ENCODE data around the gene CTIF. TPM values are rescaled to one million over a fixed set of nuclear protein-coding genes. Genes with fewer than 3 reads are reported as not detected.
"Not testable (repeated sequence)": the region's sequence is repeated elsewhere in the genome, so short reads cannot be mapped to it uniquely, and the experiment has no call there.

Gene CTIF
- 15.0 TPM for polyA plus RNA-seq
- long read RNA-seq, donor 1, full-length matches to known transcripts, result 2 of 2 reads
- long read RNA-seq, donor 1, partial matches to known transcripts, result 0 of 2 reads
- long read RNA-seq, donor 1, other reads (novel, unspliced or antisense), result 0 of 2 reads
- long read RNA-seq, donor 2, partial matches to known transcripts, result 0 of 3 reads
- long read RNA-seq, donor 2, other reads (novel, unspliced or antisense), result 0 of 3 reads
- long read RNA-seq, donor 3, result 0 reads
- long read RNA-seq, donor 4, result 0 reads
- long read RNA-seq, donor 5, partial matches to known transcripts, result 0 of 1 reads
- long read RNA-seq, donor 5, other reads (novel, unspliced or antisense), result 0 of 1 reads
- long read RNA-seq, donor 6, full-length matches to known transcripts, result 2 of 2 reads
- long read RNA-seq, donor 6, partial matches to known transcripts, result 0 of 2 reads
- long read RNA-seq, donor 6, other reads (novel, unspliced or antisense), result 0 of 2 reads
- long read RNA-seq, donor 7, partial matches to known transcripts, result 0 of 2 reads
- long read RNA-seq, donor 7, other reads (novel, unspliced or antisense), result 0 of 2 reads
- long read RNA-seq, donor 8, partial matches to known transcripts, result 0 of 1 reads
- long read RNA-seq, donor 8, other reads (novel, unspliced or antisense), result 0 of 1 reads
- long read RNA-seq, donor 9, partial matches to known transcripts, result 0 of 1 reads
- long read RNA-seq, donor 9, other reads (novel, unspliced or antisense), result 0 of 1 reads
- long read RNA-seq, donor 10, partial matches to known transcripts, result 0 of 1 reads
- long read RNA-seq, donor 10, other reads (novel, unspliced or antisense), result 0 of 1 reads
- long read RNA-seq, donor 11, result 0 reads

GRCh38 chr18:48538531-48539405 is at the start of gene CTIF:
TSS of gene CTIF (plus strand) at chr18:48539031. CDS start at chr18:48619566, 80,535 bp downstream.
- Histone ChIP-seq H3K9me3 (ENCODE audit: control insufficient read depth, low read depth, low read length) (peaks cover 6% of the 10 kb centered on the region), H3K4me1 (ENCODE audit: control insufficient read depth, insufficient read depth, low read length) (peaks cover 8% of the 10 kb centered on the region), H3K4me3 (ENCODE audit: low read length) (peak within 1 kb of the TSS; percentile 81), H3K27ac (ENCODE audit: low read length) (peak within 1 kb of the TSS; percentile 77), H3K36me3 (ENCODE audit: control insufficient read depth, insufficient read depth, low read length) (no peaks in the 10 kb centered on the region), H3K27me3 (ENCODE audit: control insufficient read depth, insufficient read depth, low read length) (no peaks in the 10 kb centered on the region)
- WGBS (ENCODE audit: insufficient coverage, low lambda C conversion rate), result no CpG with 5 or more reads among the region's 54 CpGs
- peak; percentile 96 to 97 for DNase-seq

GRCh38 chr18:48490641-48491293 is 48.1 kb upstream of the CTIF start:
- Histone ChIP-seq H3K36me3 (ENCODE audit: control insufficient read depth, insufficient read depth, low read length) (no peaks in the 10 kb centered on the region), H3K27ac (ENCODE audit: low read length) (no peak overlapping the region), H3K9me3 (ENCODE audit: control insufficient read depth, low read depth, low read length) (no peaks in the 10 kb centered on the region), H3K4me3 (ENCODE audit: low read length) (no peak overlapping the region), H3K4me1 (ENCODE audit: control insufficient read depth, insufficient read depth, low read length) (peaks cover 20% of the 10 kb centered on the region), H3K27me3 (ENCODE audit: control insufficient read depth, insufficient read depth, low read length) (peaks cover 5% of the 10 kb centered on the region)
- WGBS (ENCODE audit: insufficient coverage, low lambda C conversion rate), result no CpG with 5 or more reads among the region's 2 CpGs
- no peak for DNase-seq

- no CpG with 5 or more reads among the region's 8 CpGs for WGBS (ENCODE audit: insufficient coverage, low lambda C conversion rate)
- Histone ChIP-seq H3K36me3 (ENCODE audit: control insufficient read depth, insufficient read depth, low read length) (no peaks in the 10 kb centered on the region), H3K4me1 (ENCODE audit: control insufficient read depth, insufficient read depth, low read length) (peaks cover 11% of the 10 kb centered on the region), H3K27me3 (ENCODE audit: control insufficient read depth, insufficient read depth, low read length) (peaks cover 5% of the 10 kb centered on the region), H3K9me3 (ENCODE audit: control insufficient read depth, low read depth, low read length) (no peaks in the 10 kb centered on the region), H3K4me3 (ENCODE audit: low read length) (no peak overlapping the region), H3K27ac (ENCODE audit: low read length) (no peak overlapping the region)
- DNase-seq, result no peak
Observed at GRCh38 chr18:48492880-48493279, 46.0 kb upstream of the CTIF start.

DNA sequence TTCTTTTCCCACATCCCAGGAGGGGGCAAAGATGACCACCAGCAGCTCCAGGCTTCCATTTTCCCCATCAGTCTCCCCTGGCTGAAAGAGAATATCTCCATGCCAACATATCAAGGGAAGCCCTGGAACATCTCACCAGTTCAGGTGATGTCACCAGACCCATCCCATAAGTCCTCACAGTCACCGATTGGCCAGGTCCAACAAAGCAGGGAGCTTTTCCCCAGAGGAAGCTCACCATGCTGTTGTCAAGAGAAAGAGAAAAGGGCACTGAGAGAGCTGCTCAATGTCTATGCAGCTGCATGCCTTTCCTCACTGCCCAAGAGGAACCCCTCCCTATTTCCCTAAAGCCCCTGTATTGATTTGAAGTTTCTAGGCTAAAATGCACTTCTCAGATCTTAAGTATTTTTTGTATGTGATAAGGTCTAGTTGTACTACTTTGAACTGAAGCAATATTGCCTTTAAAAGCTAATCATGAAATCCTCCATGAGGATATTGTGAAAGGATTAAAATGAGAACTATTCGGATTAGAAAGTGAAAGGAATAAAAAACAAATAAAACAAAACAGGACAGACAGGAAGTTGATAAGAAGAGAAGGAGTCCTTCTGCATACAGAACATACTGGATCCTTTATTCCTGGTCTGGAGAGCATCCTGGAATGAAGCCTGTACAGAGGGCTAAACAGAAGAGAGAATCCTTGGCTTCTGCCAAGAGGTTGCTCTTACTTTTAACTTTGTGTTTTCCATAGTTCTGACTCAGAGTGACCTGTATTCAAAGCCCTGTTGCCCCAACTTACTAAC is 45.2 kb upstream of the CTIF start:
- 50% methylated on average over 1 of the region's 2 CpGs for WGBS (ENCODE audit: insufficient coverage, low lambda C conversion rate)
- no peaks in the 10 kb centered on the region for H3K36me3 ChIP-seq (ENCODE audit: control insufficient read depth, insufficient read depth, low read length)
- peaks cover 4% of the 10 kb centered on the region for H3K4me1 ChIP-seq (ENCODE audit: control insufficient read depth, insufficient read depth, low read length)
- no peak overlapping the region for H3K4me3 ChIP-seq (ENCODE audit: low read length)
- no peaks in the 10 kb centered on the region for H3K9me3 ChIP-seq (ENCODE audit: control insufficient read depth, low read depth, low read length)
- no peak overlapping the region for H3K27ac ChIP-seq (ENCODE audit: low read length)
- H3K27me3 ChIP-seq (ENCODE audit: control insufficient read depth, insufficient read depth, low read length), result peaks cover 5% of the 10 kb centered on the region
- DNase-seq, result no peak

DNA sequence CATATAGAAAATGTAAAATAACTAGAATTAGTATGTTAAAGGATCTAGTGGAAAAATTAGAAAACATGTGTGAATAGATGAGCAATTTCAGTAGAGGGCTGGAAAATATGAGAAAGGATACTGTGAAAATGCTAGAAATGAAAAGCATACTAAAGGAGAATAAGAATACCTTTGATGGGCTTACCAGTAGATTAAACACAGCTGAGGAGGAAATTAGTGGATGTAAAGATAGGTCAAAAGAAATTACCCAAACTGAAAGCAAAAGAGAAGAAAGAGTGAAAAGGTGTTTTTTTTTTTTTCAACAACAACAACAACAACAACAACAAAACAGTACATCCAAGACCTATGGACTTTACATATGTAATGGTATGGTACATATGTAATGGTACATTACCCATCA is 41.0 kb upstream of the CTIF start:
- Histone ChIP-seq H3K36me3 (ENCODE audit: control insufficient read depth, insufficient read depth, low read length) (no peaks in the 10 kb centered on the region), H3K27ac (ENCODE audit: low read length) (no peak overlapping the region), H3K27me3 (ENCODE audit: control insufficient read depth, insufficient read depth, low read length) (peaks cover 5% of the 10 kb centered on the region), H3K4me1 (ENCODE audit: control insufficient read depth, insufficient read depth, low read length) (no peaks in the 10 kb centered on the region), H3K4me3 (ENCODE audit: low read length) (no peak overlapping the region), H3K9me3 (ENCODE audit: control insufficient read depth, low read depth, low read length) (no peaks in the 10 kb centered on the region)
- DNase-seq, result no peak

- Histone ChIP-seq H3K27me3 (ENCODE audit: control insufficient read depth, insufficient read depth, low read length) (peaks cover 1% of the 10 kb centered on the region), H3K36me3 (ENCODE audit: control insufficient read depth, insufficient read depth, low read length) (no peaks in the 10 kb centered on the region), H3K27ac (ENCODE audit: low read length) (no peak overlapping the region), H3K4me3 (ENCODE audit: low read length) (no peak overlapping the region), H3K4me1 (ENCODE audit: control insufficient read depth, insufficient read depth, low read length) (no peaks in the 10 kb centered on the region), H3K9me3 (ENCODE audit: control insufficient read depth, low read depth, low read length) (no peaks in the 10 kb centered on the region)
- no peak for DNase-seq
Observed at GRCh38 chr18:48500517-48500916, 38.3 kb upstream of the CTIF start.

DNA sequence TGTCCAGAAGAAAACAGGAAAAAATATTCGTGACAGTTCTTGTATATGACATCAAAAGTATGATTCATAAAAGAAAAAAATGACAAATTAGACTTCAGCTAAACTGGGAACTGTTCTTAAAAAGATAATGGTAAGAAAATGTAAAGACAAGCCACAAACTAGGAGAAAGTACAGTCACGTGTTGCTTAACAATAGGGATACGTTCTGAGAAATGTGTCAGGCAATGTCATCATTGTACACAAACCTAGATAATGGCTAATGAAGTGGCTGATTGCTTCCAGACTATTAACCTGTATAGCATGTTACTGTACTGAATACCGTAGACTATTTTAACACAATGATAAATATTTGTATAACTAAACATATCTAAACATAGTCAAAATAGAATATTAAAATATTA is 35.9 kb upstream of the CTIF start:
- H3K9me3 ChIP-seq (ENCODE audit: control insufficient read depth, low read depth, low read length), result no peaks in the 10 kb centered on the region
- WGBS (ENCODE audit: insufficient coverage, low lambda C conversion rate), result 75% methylated on average over 1 of the region's 4 CpGs
- no peak for DNase-seq
- H3K4me3 ChIP-seq (ENCODE audit: low read length), result no peak overlapping the region
- no peaks in the 10 kb centered on the region for H3K4me1 ChIP-seq (ENCODE audit: control insufficient read depth, insufficient read depth, low read length)
- H3K27me3 ChIP-seq (ENCODE audit: control insufficient read depth, insufficient read depth, low read length), result no peaks in the 10 kb centered on the region
- H3K36me3 ChIP-seq (ENCODE audit: control insufficient read depth, insufficient read depth, low read length), result no peaks in the 10 kb centered on the region
- H3K27ac ChIP-seq (ENCODE audit: low read length), result no peak overlapping the region

DNA sequence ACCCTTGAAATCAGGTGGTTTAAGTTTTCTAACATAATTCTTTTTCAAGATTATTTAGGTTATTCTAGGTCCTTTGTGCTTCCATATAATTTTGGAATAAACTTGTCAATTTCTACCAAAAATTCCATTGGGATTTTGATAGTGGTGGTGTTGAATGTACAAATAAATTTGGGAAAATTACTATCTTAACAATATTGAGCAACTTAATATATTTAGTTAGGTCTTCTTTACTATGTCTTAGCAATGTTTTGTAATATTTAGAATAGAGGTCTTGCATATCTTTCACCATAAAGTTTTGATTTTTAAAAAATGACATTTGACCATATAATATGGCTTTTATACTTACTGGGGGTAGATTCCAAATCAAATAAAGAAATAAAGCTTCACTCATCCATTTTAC is 34.0 kb upstream of the CTIF start:
- no peak for DNase-seq
- Histone ChIP-seq H3K9me3 (ENCODE audit: control insufficient read depth, low read depth, low read length) (no peaks in the 10 kb centered on the region), H3K4me1 (ENCODE audit: control insufficient read depth, insufficient read depth, low read length) (no peaks in the 10 kb centered on the region), H3K36me3 (ENCODE audit: control insufficient read depth, insufficient read depth, low read length) (no peaks in the 10 kb centered on the region), H3K27me3 (ENCODE audit: control insufficient read depth, insufficient read depth, low read length) (no peaks in the 10 kb centered on the region), H3K27ac (ENCODE audit: low read length) (no peak overlapping the region), H3K4me3 (ENCODE audit: low read length) (no peak overlapping the region)

DNA sequence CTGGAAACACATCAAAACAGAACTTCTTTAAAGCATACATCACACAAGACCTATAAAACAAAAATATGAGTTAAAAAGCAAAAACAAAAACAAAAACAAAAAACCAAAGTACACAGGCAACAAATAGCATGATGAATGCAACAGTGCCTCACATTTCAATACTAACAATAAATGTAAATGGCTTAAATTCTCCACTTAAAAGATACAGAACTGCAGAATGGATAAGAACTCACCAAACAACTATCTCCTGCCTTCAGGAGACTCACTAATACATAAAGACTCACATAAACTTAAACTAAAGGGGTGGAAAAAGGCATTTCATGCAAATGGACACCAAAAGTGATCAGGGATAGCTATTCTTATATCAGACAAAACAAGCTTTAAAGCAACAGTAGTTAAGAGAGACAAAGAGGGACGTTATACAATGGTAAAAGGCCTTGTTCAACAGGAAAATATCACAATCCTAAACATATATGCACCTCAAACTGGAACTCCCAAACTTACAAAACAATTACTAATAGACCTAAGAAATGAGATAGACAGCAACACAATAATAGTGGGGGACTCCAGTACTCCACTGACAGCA is 31.8 kb upstream of the CTIF start:
- 83% methylated on average over 1 of the region's 1 CpG for WGBS (ENCODE audit: insufficient coverage, low lambda C conversion rate)
- H3K4me3 ChIP-seq (ENCODE audit: low read length); H3K27ac ChIP-seq (ENCODE audit: low read length); H3K4me1 ChIP-seq (ENCODE audit: control insufficient read depth, insufficient read depth, low read length); H3K27me3 ChIP-seq (ENCODE audit: control insufficient read depth, insufficient read depth, low read length); H3K9me3 ChIP-seq (ENCODE audit: control insufficient read depth, low read depth, low read length); H3K36me3 ChIP-seq (ENCODE audit: control insufficient read depth, insufficient read depth, low read length); DNase-seq: not testable (repeated sequence)

Measured in large intestine (tissue), 12 donors.